K562 (cell line): ENCODE measurements around the gene HAAO. TPM values are rescaled to one million over a fixed set of nuclear protein-coding genes. Genes with fewer than 3 reads are reported as not detected.

Experiments used
- ATAC-seq: fragments of 200-7000 bp; cut with Tn5 transposase; 3 replicates; pipeline ENCODE4 v1.9.1; 2020; ENCODE audit warnings: moderate library complexity
- BruUV-seq: library from RNA; stranded (reverse); fragments of 400-500 nt; replicated peaks from 2 replicates; lab custom pipeline; 2021; lab: Mats Ljungman, UMichigan
- CTCF ChIA-PET: fragments of 300-600 bp; formaldehyde crosslinking; extraction: SDS; loops from one replicate; lab custom pipeline; 2021; ENCODE audit warnings: low intra/inter-chr PET ratio; lab: Yijun Ruan, JAX
- POLR2A ChIA-PET: fragments of 300-600, 350-650 bp; sonication (Branson Sonifier 250); formaldehyde crosslinking; extraction: SDS; loops from one replicate; lab custom pipeline; 2021; ENCODE audit warnings: antibody characterized with exemption, inconsistent platforms; lab: Yijun Ruan, JAX
- DNase-seq, 4 experiments: peaks; one replicate each; pipeline versions ENCODE4 v3.0.0 to v3.0.0-alpha.2; 2011 to 2018; ENCODE audit warnings: low spot score in 3 of 4, mixed read lengths in 3 of 4; ENCODE audit errors: extremely low read depth in 1 of 4
- FAIRE-seq: peaks from 2 replicates; lab custom pipeline; 2011; peaks lifted over from hg19 to GRCh38; lab: Jason Lieb, UNC
- H2AFZ ChIP-seq: 2 replicates; pipeline ENCODE4 v1.6.0; 2011; ENCODE audit warnings: low read depth, low read length, control low read depth, inconsistent platforms
- H3K27ac ChIP-seq: fragments of 200-600 bp; 3 replicates; pipeline ENCODE4 v1.8.0; 2011; ENCODE audit warnings: low read depth, mild to moderate bottlenecking, control low read depth, inconsistent platforms, low read length, moderate library complexity, mixed read lengths; ENCODE audit errors: extremely low read depth
- H3K27me3 ChIP-seq, 2 experiments: fragments of 300-600 bp in 1 of 2; 2 replicates in 1 of 2; 3 replicates in 1 of 2; pipeline versions ENCODE4 v1.6.0 to v1.8.0; 2011; ENCODE audit warnings: inconsistent platforms in 2 of 2, low read length in 2 of 2, mild to moderate bottlenecking in 1 of 2, mixed read lengths in 1 of 2, moderate library complexity in 1 of 2; ENCODE audit not compliant: control insufficient read depth in 2 of 2, insufficient read depth in 2 of 2
- H3K36me3 ChIP-seq: fragments of 300-600 bp; 3 replicates; pipeline ENCODE4 v1.8.0; 2011; ENCODE audit warnings: mild to moderate bottlenecking, low read length, inconsistent platforms; ENCODE audit not compliant: control insufficient read depth, insufficient read depth
- H3K4me1 ChIP-seq, 2 experiments: fragments of 200-600 bp in 1 of 2; replicated peaks in 1 of 2; 2 replicates in 1 of 2; 3 replicates in 1 of 2; pipeline versions ENCODE4 v1.5.1 to v1.8.0; 2011; ENCODE audit warnings: inconsistent platforms in 2 of 2, low read length in 2 of 2, mild to moderate bottlenecking in 1 of 2, mixed read lengths in 1 of 2, moderate library complexity in 1 of 2; ENCODE audit not compliant: control insufficient read depth in 2 of 2, insufficient read depth in 2 of 2
- H3K4me2 ChIP-seq: 2 replicates; pipeline ENCODE4 v1.6.1; 2011; ENCODE audit warnings: low read length, control low read depth, inconsistent platforms, mixed read lengths; ENCODE audit not compliant: insufficient read depth
- H3K4me3 ChIP-seq: fragments of 200-600 bp; sonication (generic), shearing (Covaris generic); 2 replicates; pipeline ENCODE4 v1.5.1; 2016; ENCODE audit warnings: control low read depth, inconsistent platforms
- H3K79me2 ChIP-seq: fragments of 200-600 bp; 3 replicates; pipeline ENCODE4 v1.8.0; 2011; ENCODE audit warnings: low read length, inconsistent platforms; ENCODE audit not compliant: control insufficient read depth, insufficient read depth
- H3K9ac ChIP-seq, 2 experiments: 2 replicates each; pipeline versions ENCODE4 v1.6.0 to v1.6.1; 2011; ENCODE audit warnings: low read depth in 2 of 2, low read length in 2 of 2, control low read depth in 1 of 2, inconsistent platforms in 1 of 2, mild to moderate bottlenecking in 1 of 2, mixed read lengths in 1 of 2; ENCODE audit not compliant: insufficient read depth in 1 of 2
- H3K9me1 ChIP-seq: one replicate; pipeline ENCODE4 v1.6.0; 2011; ENCODE audit warnings: inconsistent platforms, mild to moderate bottlenecking, low read length, moderate library complexity; ENCODE audit not compliant: control insufficient read depth, insufficient read depth
- H3K9me3 ChIP-seq: replicated peaks from 2 replicates; pipeline ENCODE4 v1.5.1; 2011; ENCODE audit warnings: low read depth, low read length, inconsistent platforms; ENCODE audit not compliant: control insufficient read depth, insufficient read depth
- H4K20me1 ChIP-seq: replicated peaks from 2 replicates; pipeline ENCODE4 v1.6.1; 2011; ENCODE audit warnings: low read length, inconsistent platforms, mixed read lengths; ENCODE audit not compliant: control insufficient read depth, insufficient read depth
- DDX20 ChIP-seq: fragments of 450-650 bp; IDR thresholded peaks from 2 replicates; pipeline ENCODE4 v1.6.1; 2016; ENCODE audit warnings: missing genetic modification characterization, low read depth, mild to moderate bottlenecking, missing compliant biosample characterization, moderate library complexity
- FOXK1 ChIP-seq: sonication (generic); formaldehyde crosslinking; IDR thresholded peaks from 2 replicates; pipeline ENCODE4 v1.8.0; 2022; ENCODE audit warnings: missing genetic modification reagents, mild to moderate bottlenecking, borderline replicate concordance
- GABPB1 ChIP-seq: sonication (generic); formaldehyde crosslinking; IDR thresholded peaks from 2 replicates; pipeline ENCODE4 v1.8.0; 2022; ENCODE audit warnings: mild to moderate bottlenecking, missing genetic modification reagents
- L3MBTL2 ChIP-seq: fragments of 450-650 bp; IDR thresholded peaks from 2 replicates; pipeline ENCODE4 v1.6.1; 2016; ENCODE audit warnings: mild to moderate bottlenecking, moderate library complexity
- MCM3 ChIP-seq: fragments of 450-650 bp; IDR thresholded peaks from 2 replicates; pipeline ENCODE4 v1.6.1; 2016
- RCOR1 ChIP-seq, 2 experiments: IDR thresholded peaks; 2 replicates each; pipeline ENCODE4 v1.6.1; 2012; ENCODE audit warnings: low read depth in 2 of 2, low read length in 2 of 2, borderline replicate concordance in 1 of 2, improper control_type of control experiment in 1 of 2
- TEAD2 ChIP-seq: fragments of 450-650 bp; IDR thresholded peaks from 2 replicates; pipeline ENCODE4 v1.6.1; 2016; ENCODE audit warnings: missing genetic modification characterization, control low read depth, missing compliant biosample characterization
- ZBTB17 ChIP-seq: fragments of 450-650 bp; formaldehyde crosslinking; IDR thresholded peaks from 2 replicates; pipeline ENCODE4 v1.4.0; 2020; ENCODE audit warnings: mild to moderate bottlenecking
- ZNF384 ChIP-seq: IDR thresholded peaks from 2 replicates; pipeline ENCODE4 v1.6.1; 2012; ENCODE audit warnings: low read depth, low read length, improper control_type of control experiment
- WGBS: fragments of 100-300 bp; shearing (Covaris generic); methylation state at CpG from one replicate; pipeline ENCODE4 v1.1.6; 2016; ENCODE audit warnings: low coverage, mixed read lengths; ENCODE audit not compliant: insufficient coverage; ENCODE audit errors: missing lambda C conversion rate; 5-methylcytosine and 5-hydroxymethylcytosine counted together
- in situ Hi-C: fragments of 300-500 bp; cut with MboI; formaldehyde crosslinking; loops from 4 replicates; pipeline ENCODE4 v1.15.0; 2018; ENCODE audit warnings: inconsistent platforms, mixed read lengths
- intact Hi-C: fragments of 100-400 bp; cut with micrococcal nuclease; formaldehyde crosslinking; loops from 2 replicates; pipeline ENCODE4 v1.14.2; 2022
- polyA plus RNA-seq, 8 experiments: library from polyadenylated mRNA; depleted of rRNA in 4 of 8; stranded (reverse) in 5 of 8; unstranded in 3 of 8; fragments of >200 nt; fragmentation: Nextera tagmentation in 2 of 8; fragmentation: Illumina TruSeq in 1 of 8; extraction: Ambion mirVana in 2 of 8; extraction: Trizol in 1 of 8; gene quantifications; 2 replicates each; pipeline versions ENCODE4 v1.2.1 to v1.2.3, GENCODE V29; 2011 to 2014; ENCODE audit warnings: inconsistent platforms in 1 of 8, missing spikeins in 1 of 8
- total RNA-seq, 7 experiments: library from RNA; depleted of rRNA in 6 of 7; stranded (reverse); fragments of >200 nt in 6 of 7; fragmentation: Illumina TruSeq in 2 of 7; extraction: Trizol in 2 of 7; gene quantifications; 2 replicates each; pipeline versions ENCODE4 v1.2.1 to v1.2.3, GENCODE V29; 2011 to 2021; ENCODE audit warnings: low replicate concordance in 1 of 7
- TF ChIP-seq, protein P1 (sequence below), 2 experiments: fragments of 450-650 bp; formaldehyde crosslinking in 1 of 2; IDR thresholded peaks; 2 replicates each; pipeline versions ENCODE4 v1.4.0 to v1.6.1; 2014 to 2020; ENCODE audit warnings: mild to moderate bottlenecking in 2 of 2, borderline replicate concordance in 1 of 2, low read depth in 1 of 2
- TF ChIP-seq, protein P2 (sequence below): sonication (generic); formaldehyde crosslinking; IDR thresholded peaks from 2 replicates; pipeline ENCODE4 v1.8.0; 2022; ENCODE audit warnings: missing genetic modification reagents, mild to moderate bottlenecking, borderline replicate concordance

The HAAO gene
- total and polyA plus RNA-seq, 9 of the 15 experiments (the other 6 are each of a cell fraction or from before 2014, with no cell fraction given), result not detected

DNA sequence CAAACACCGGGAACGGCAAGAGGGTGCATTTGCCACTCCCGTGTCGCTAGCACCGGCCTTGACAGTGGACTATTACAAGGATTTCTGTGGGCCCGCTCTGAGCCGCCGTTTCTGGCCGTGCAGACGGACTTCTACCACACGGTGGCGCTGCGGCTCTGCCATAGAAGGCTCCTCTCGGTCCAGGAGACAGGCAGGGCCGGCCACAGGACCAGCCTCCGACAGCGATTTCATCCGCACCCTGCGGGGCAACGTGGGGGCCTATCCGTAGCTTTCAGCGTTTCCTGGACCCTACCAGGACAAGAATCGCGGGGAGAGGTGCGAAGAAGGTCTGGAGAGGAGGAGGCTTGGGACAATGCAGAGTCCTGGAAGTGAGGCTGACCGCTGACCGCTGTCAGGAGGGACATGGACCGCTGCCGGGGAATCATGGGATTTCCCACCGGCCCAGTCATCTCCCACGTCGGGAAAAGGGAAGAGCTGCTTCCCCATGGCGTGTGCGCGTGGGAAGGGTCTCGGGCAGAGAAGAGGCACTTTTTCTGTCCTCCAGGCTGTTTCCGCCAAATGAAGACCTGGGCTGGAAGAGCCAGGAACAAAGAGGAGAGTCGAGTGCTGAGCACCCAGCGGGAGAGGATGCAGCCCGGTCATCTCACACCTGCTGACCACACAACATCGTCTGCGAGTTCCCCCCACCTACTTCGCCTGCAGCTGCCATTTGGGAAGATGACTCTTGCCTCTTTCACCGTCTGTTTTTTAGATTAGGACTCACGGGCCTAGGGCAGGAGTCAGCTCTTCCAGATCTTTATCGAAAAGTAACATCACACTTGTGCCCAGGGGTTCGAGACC lies 35.5 kb upstream of the HAAO start (continued):
- TF ChIP-seq GABPB1 (0 out of 2 replicates have a peak, but pooled peaks have one; percentile 35), L3MBTL2 (peak; percentile 32; the same call in 1 of the 2 replicates), RCOR1 (IDR thresholded peaks at IDR 0.05; ENCODE audit: borderline replicate concordance in 1 of 2, low read depth in 2 of 2, low read length in 2 of 2) (peak in 1 of 2 experiments; percentile 42; a peak in 1 of 4 replicates), MCM3 (no peak)

DNA sequence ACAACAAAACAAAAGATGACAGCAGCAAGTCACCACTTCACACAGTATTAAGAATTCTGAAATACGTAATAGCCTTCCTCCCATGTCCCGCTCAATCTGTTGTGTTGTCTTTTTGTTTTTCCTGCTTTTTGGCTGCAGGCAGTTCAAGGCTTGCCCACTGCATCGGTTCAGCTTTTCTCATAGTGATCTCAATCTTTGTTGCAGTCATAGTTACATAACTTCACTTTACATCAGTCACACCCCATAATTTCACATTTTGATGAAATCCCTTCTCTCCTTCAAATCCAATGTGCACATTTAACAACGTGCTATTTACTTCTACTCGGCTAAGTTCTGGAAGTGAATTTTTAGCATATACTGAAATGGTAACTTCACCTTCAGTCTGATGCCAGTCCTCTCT lies 33.8 kb upstream of the HAAO start:
- Histone ChIP-seq H2AFZ (no peak overlapping the region), H3K4me3 (no peak overlapping the region), H3K27ac (no peak overlapping the region), H3K27me3 (no peaks in the 10 kb centered on the region; a peak in 1 of 5 replicates), H3K9ac (no peak overlapping the region), H3K4me2 (no peak overlapping the region), H3K9me1 (no peaks in the 10 kb centered on the region), H3K79me2 (no peaks in the 10 kb centered on the region), H3K4me1 (peaks cover 3 to 9% of the 10 kb centered on the region in 2 experiments; a peak in 2 of 5 replicates), H4K20me1 (0 out of 2 replicates have a peak, but pooled peaks cover 8% of the 10 kb centered on the region), H3K36me3 (no peaks in the 10 kb centered on the region), H3K9me3 (no peaks in the 10 kb centered on the region)
- FAIRE-seq, result no peak
- POLR2A ChIA-PET, result interaction anchor here (0.6 kb wide), 1 partner anchor 964 kb away, joined by 3 read pairs; no protein-coding TSS in a partner anchor
- no TSS peak for BruUV-seq
- ATAC-seq, result no peak
- intact Hi-C loops, result loop anchor here (5.0 kb wide), 2 partner anchors 121 to 306 kb away; no protein-coding TSS in a partner anchor
- CTCF ChIA-PET, result no interaction called here
- DNase-seq, result no peak
- WGBS, result 46% methylated on average over 5 of the region's 5 CpGs
- in situ Hi-C loops, result loop anchor here (5.0 to 25.0 kb wide), 3 partner anchors 311 to 659 kb away; partner anchors contain the start of gene ZFP36L2
- no peak for TF ChIP-seq ZBTB17 (CRISPR knock-in tag)
- no peak for TF ChIP-seq TEAD2 (tag)
- TF ChIP-seq, protein P1, sequence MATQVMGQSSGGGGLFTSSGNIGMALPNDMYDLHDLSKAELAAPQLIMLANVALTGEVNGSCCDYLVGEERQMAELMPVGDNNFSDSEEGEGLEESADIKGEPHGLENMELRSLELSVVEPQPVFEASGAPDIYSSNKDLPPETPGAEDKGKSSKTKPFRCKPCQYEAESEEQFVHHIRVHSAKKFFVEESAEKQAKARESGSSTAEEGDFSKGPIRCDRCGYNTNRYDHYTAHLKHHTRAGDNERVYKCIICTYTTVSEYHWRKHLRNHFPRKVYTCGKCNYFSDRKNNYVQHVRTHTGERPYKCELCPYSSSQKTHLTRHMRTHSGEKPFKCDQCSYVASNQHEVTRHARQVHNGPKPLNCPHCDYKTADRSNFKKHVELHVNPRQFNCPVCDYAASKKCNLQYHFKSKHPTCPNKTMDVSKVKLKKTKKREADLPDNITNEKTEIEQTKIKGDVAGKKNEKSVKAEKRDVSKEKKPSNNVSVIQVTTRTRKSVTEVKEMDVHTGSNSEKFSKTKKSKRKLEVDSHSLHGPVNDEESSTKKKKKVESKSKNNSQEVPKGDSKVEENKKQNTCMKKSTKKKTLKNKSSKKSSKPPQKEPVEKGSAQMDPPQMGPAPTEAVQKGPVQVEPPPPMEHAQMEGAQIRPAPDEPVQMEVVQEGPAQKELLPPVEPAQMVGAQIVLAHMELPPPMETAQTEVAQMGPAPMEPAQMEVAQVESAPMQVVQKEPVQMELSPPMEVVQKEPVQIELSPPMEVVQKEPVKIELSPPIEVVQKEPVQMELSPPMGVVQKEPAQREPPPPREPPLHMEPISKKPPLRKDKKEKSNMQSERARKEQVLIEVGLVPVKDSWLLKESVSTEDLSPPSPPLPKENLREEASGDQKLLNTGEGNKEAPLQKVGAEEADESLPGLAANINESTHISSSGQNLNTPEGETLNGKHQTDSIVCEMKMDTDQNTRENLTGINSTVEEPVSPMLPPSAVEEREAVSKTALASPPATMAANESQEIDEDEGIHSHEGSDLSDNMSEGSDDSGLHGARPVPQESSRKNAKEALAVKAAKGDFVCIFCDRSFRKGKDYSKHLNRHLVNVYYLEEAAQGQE (IDR thresholded peaks at IDR 0.05; ENCODE audit: borderline replicate concordance), result no peak
- TF ChIP-seq, protein P1 (CRISPR knock-in tag; IDR thresholded peaks at IDR 0.05; ENCODE audit: low read depth), result no peak
- TF ChIP-seq ZNF384, result no peak
- TF ChIP-seq, protein P2, sequence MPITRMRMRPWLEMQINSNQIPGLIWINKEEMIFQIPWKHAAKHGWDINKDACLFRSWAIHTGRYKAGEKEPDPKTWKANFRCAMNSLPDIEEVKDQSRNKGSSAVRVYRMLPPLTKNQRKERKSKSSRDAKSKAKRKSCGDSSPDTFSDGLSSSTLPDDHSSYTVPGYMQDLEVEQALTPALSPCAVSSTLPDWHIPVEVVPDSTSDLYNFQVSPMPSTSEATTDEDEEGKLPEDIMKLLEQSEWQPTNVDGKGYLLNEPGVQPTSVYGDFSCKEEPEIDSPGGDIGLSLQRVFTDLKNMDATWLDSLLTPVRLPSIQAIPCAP (CRISPR knock-in tag), result no peak
- TF ChIP-seq DDX20 (tag), result no peak
- no peak for TF ChIP-seq FOXK1 (CRISPR knock-in tag)
